Spleen (tissue), 11 donors: ENCODE measurements around the gene RASSF6. TPM values are rescaled to one million over a fixed set of nuclear protein-coding genes. Genes with fewer than 3 reads are reported as not detected.

ENCODE experiments used
- DNase-seq: peaks from one replicate; pipeline ENCODE4 v3.0.0-alpha.2; 2020
- H3K27ac ChIP-seq, 8 donors: fragments of 200-600 bp; sonication (generic) in 7 of 8; 1 replicate in 4 of 8; 2 replicates in 4 of 8; pipeline versions ENCODE4 v1.5.0 to v1.8.0; 2016 to 2021; ENCODE audit warnings: inconsistent platforms in 4 of 8, mild to moderate bottlenecking in 4 of 8, moderate library complexity in 1 of 8
- H3K27me3 ChIP-seq, 7 donors: fragments of 200-600 bp; sonication (generic) in 6 of 7; replicated peaks in 1 of 7; 1 replicate in 4 of 7; 2 replicates in 3 of 7; pipeline versions ENCODE4 v1.5.0 to v1.8.0; 2016 to 2021; ENCODE audit warnings: inconsistent platforms in 3 of 7, mild to moderate bottlenecking in 1 of 7
- H3K36me3 ChIP-seq, 6 donors: fragments of 200-600 bp; sonication (generic) in 5 of 6; 1 replicate in 4 of 6; 2 replicates in 2 of 6; pipeline versions ENCODE4 v1.5.0 to v1.8.0; 2016 to 2021; ENCODE audit warnings: inconsistent platforms in 2 of 6
- H3K4me1 ChIP-seq, 6 donors: fragments of 200-600 bp; sonication (generic) in 5 of 6; 1 replicate in 3 of 6; 2 replicates in 3 of 6; pipeline versions ENCODE4 v1.5.0 to v1.8.0; 2016 to 2021; ENCODE audit warnings: inconsistent platforms in 3 of 6
- H3K4me3 ChIP-seq, 8 donors: fragments of 200-600 bp; sonication (generic) in 7 of 8; 1 replicate in 4 of 8; 2 replicates in 4 of 8; pipeline versions ENCODE4 v1.5.0 to v1.8.0; 2016 to 2021; ENCODE audit warnings: inconsistent platforms in 4 of 8, mild to moderate bottlenecking in 4 of 8, moderate library complexity in 2 of 8
- H3K9me3 ChIP-seq, 8 donors: fragments of 200-600 bp; sonication (generic) in 7 of 8; 1 replicate in 4 of 8; 2 replicates in 4 of 8; pipeline versions ENCODE4 v1.5.0 to v1.8.0; 2016 to 2021; ENCODE audit warnings: inconsistent platforms in 4 of 8
- POLR2A ChIP-seq, 3 donors: fragments of 450-650 bp; IDR thresholded peaks; one replicate each; pipeline ENCODE4 v1.5.1; 2017; ENCODE audit warnings: antibody characterized with exemption in 3 of 3, mild to moderate bottlenecking in 1 of 3
- POLR2AphosphoS5 ChIP-seq, 3 donors: sonication (generic); formaldehyde crosslinking; IDR thresholded peaks; one replicate each; pipeline ENCODE4 v1.5.1; 2017; ENCODE audit warnings: antibody characterized with exemption in 3 of 3
- WGBS, 5 donors: extraction: QIAGEN DNeasy Blood & Tissue Kit in 3 of 5; methylation state at CpG; one replicate each; pipeline versions ENCODE4 v1.1.5 to v1.1.7; 2013 to 2018; 5-methylcytosine and 5-hydroxymethylcytosine counted together
- intact Hi-C: fragments of 100-400 bp; cut with DNase I; formaldehyde crosslinking; loops from one replicate; pipeline ENCODE4 v1.15.0; 2023; ENCODE audit warnings: low total_unique reads
- polyA plus RNA-seq, 3 donors: library from polyadenylated mRNA; stranded (reverse); fragments of 200-250 nt; gene quantifications; one replicate each; pipeline ENCODE4 v1.2.1, GENCODE V29; 2013
- total RNA-seq, 7 donors: library from RNA; depleted of rRNA in 3 of 7; stranded (reverse); fragments of >200 nt in 3 of 7; fragmentation: NEBNext Ultra II Directional in 4 of 7; extraction: Animal tissue kit (Norgen Biotek cat#: 25700) in 4 of 7; gene quantifications; one replicate each; pipeline versions ENCODE4 v1.1.0 to v1.2.1, GENCODE V29; 2016 to 2021
- TF ChIP-seq, protein P1 (sequence below), 11 experiments: fragments of 200-600 bp in 7 of 11; fragments of 450-650 bp in 4 of 11; sonication (generic) in 4 of 11; IDR thresholded peaks in 8 of 11; conservative IDR thresholded peaks in 3 of 11; 1 replicate in 7 of 11; 2 replicates in 4 of 11; pipeline versions ENCODE4 v1.4.0 to v1.8.0; 2016 to 2021; ENCODE audit warnings: antibody characterized with exemption in 11 of 11, inconsistent platforms in 4 of 11, mild to moderate bottlenecking in 1 of 11
- donor health status: healthy with polysubstance abuse.
- donor health status: DM: no; HTN: no; CAD: no; lungs with moderate emphysema.
- donor health status: DM: no; HTN: no; CAD: no.
- donor health status: Bipolar disorder and iron deficiency.
- donor health status: healthy.
- donor health status: DM: no; HTN: no; CAD: no.
- donor health status: DM: yes; HTN: yes; CAD: no.

The RASSF6 gene
- total and polyA plus RNA-seq, 10 donors = 0.09 to 1.3 (median 0.29) TPM

- no peaks in the 10 kb centered on the region for H3K36me3 ChIP-seq
- no peak for DNase-seq
- 50 to 73% (median 60%) methylated on average over 4 of the region's 4 CpGs for WGBS, 5 donors
- no peak for TF ChIP-seq POLR2A (IDR thresholded peaks at IDR 0.05)
- TF ChIP-seq, protein P1, sequence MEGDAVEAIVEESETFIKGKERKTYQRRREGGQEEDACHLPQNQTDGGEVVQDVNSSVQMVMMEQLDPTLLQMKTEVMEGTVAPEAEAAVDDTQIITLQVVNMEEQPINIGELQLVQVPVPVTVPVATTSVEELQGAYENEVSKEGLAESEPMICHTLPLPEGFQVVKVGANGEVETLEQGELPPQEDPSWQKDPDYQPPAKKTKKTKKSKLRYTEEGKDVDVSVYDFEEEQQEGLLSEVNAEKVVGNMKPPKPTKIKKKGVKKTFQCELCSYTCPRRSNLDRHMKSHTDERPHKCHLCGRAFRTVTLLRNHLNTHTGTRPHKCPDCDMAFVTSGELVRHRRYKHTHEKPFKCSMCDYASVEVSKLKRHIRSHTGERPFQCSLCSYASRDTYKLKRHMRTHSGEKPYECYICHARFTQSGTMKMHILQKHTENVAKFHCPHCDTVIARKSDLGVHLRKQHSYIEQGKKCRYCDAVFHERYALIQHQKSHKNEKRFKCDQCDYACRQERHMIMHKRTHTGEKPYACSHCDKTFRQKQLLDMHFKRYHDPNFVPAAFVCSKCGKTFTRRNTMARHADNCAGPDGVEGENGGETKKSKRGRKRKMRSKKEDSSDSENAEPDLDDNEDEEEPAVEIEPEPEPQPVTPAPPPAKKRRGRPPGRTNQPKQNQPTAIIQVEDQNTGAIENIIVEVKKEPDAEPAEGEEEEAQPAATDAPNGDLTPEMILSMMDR (IDR thresholded peaks at IDR 0.05 in 8 of 11, conservative IDR thresholded peaks at IDR 0.05 in 3 of 11) = no peak
- TF ChIP-seq POLR2AphosphoS5 (IDR thresholded peaks at IDR 0.05) = no peak
- peaks cover 0 to 7% (median 2%) of the 10 kb centered on the region in 6 donors for H3K4me1 ChIP-seq
- intact Hi-C loops = no loop called here
- no peak overlapping the region for H3K4me3 ChIP-seq
- peaks cover 0 to 32% (median 6%) of the 10 kb centered on the region in 7 donors for H3K27me3 ChIP-seq
- H3K9me3 ChIP-seq = no peaks in the 10 kb centered on the region
- no peak overlapping the region for H3K27ac ChIP-seq
These were observed 890 bp downstream of the RASSF6 start for GRCh38 chr4:73619346-73619745.

GRCh38 chr4:73617256-73617655 lies 3.0 kb downstream of the RASSF6 start:
- 49 to 67% (median 55%) methylated on average over 6 of the region's 6 CpGs for WGBS, 5 donors
- H3K4me3 ChIP-seq = no peak overlapping the region
- peaks cover 0 to 30% (median 6%) of the 10 kb centered on the region in 7 donors for H3K27me3 ChIP-seq
- no peaks in the 10 kb centered on the region for H3K9me3 ChIP-seq
- no peak overlapping the region for H3K27ac ChIP-seq
- H3K4me1 ChIP-seq = peaks cover 0 to 7% (median 2%) of the 10 kb centered on the region in 6 donors
- intact Hi-C loops = no loop called here
- DNase-seq = no peak
- no peak for TF ChIP-seq POLR2A (IDR thresholded peaks at IDR 0.05)
- no peak for TF ChIP-seq POLR2AphosphoS5 (IDR thresholded peaks at IDR 0.05)
- TF ChIP-seq, protein P1 (IDR thresholded peaks at IDR 0.05 in 8 of 11, conservative IDR thresholded peaks at IDR 0.05 in 3 of 11) = no peak
- no peaks in the 10 kb centered on the region for H3K36me3 ChIP-seq

GRCh38 chr4:73615613-73616012 lies 4.6 kb downstream of the RASSF6 start:
- TF ChIP-seq, protein P1 (IDR thresholded peaks at IDR 0.05 in 8 of 11, conservative IDR thresholded peaks at IDR 0.05 in 3 of 11) = no peak
- TF ChIP-seq POLR2AphosphoS5 (IDR thresholded peaks at IDR 0.05) (no peak), POLR2A (IDR thresholded peaks at IDR 0.05) (no peak)
- no peak for DNase-seq

GRCh38 chr4:73614311-73614867 lies 5.8 kb downstream of the RASSF6 start:
- H3K27me3 ChIP-seq = peaks cover 0 to 3% (median 0%) of the 10 kb centered on the region in 7 donors
- no peak for DNase-seq
- intact Hi-C loops = no loop called here
- no peaks in the 10 kb centered on the region for H3K36me3 ChIP-seq
- TF ChIP-seq POLR2A (IDR thresholded peaks at IDR 0.05) (no peak), POLR2AphosphoS5 (IDR thresholded peaks at IDR 0.05) (no peak)
- TF ChIP-seq, protein P1 (IDR thresholded peaks at IDR 0.05 in 8 of 11, conservative IDR thresholded peaks at IDR 0.05 in 3 of 11) = no peak
- no peaks in the 10 kb centered on the region for H3K9me3 ChIP-seq
- no peak overlapping the region for H3K4me3 ChIP-seq
- H3K27ac ChIP-seq = no peak overlapping the region
- H3K4me1 ChIP-seq = no peaks in the 10 kb centered on the region

More at GRCh38 chr4:73615613-73616012, 4.6 kb downstream of the RASSF6 start:
- Histone ChIP-seq H3K27ac (no peak overlapping the region), H3K4me3 (no peak overlapping the region), H3K4me1 (peaks cover 0 to 7% (median 2%) of the 10 kb centered on the region in 6 donors), H3K27me3 (peaks cover 0 to 15% (median 5%) of the 10 kb centered on the region in 7 donors), H3K36me3 (no peaks in the 10 kb centered on the region), H3K9me3 (no peaks in the 10 kb centered on the region)
- intact Hi-C loops = no loop called here
- 36 to 70% (median 66%) methylated on average over 2 of the region's 2 CpGs for WGBS, 5 donors
